Activated naive CD8-positive, alpha-beta T cell treated with anti-CD3 and anti-CD28 coated beads, Interleukin-2, amount 50 U/mL, for 16 hours (primary cell): Measurements from ENCODE around the gene PTPRO.

Experiments used
- DNase-seq: peaks from one replicate; pipeline ENCODE4 v3.0.0-alpha.2; 2020; ENCODE audit warnings: low read depth, low spot score

Gene PTPRO

DNA sequence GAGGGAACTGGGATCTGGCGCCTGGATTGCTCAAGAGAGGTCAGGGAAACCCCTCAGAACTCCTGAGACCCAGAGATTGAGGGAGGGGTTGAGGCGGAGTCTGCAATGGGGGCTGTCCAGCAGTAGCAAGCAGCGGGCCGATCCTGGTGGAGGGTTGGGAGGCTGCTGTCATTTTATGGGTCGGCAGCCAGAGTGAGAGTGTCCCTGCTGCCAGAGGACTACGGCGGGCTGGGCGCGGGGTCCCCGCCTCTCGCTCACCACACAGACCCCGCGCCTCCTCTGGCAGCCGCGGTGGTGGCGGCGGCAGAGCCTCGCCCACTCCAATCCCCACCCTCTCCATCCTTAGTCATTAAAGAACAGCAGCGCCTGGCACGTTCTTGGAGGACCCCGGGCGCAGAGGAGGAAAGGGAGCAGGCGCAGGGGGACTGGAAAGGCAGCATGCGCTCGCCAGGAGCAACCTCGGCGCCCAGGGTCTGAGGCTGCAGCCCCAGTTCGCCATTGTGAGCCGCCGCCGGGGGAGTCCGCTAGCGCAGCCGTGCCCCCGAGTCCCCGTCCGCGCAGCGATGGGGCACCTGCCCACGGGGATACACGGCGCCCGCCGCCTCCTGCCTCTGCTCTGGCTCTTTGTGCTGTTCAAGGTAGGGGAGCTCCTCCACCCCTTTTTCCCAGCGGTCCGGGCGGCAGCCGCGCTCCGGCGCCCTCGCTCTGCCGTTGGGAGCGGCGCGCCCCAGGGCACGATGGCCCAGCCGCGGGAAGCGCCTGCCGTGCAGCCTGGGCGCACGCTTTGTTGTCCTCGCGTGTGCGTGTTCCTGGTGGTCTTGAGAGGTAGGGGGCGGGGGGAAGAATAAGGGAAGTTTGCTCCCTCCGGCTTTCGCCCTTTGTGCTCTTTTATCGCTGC, at the start of gene PTPRO:
Gene PTPRO (plus strand): TSS at position 345 of the 898 bp plus-strand sequence.
- DNase-seq = no peak

DNA sequence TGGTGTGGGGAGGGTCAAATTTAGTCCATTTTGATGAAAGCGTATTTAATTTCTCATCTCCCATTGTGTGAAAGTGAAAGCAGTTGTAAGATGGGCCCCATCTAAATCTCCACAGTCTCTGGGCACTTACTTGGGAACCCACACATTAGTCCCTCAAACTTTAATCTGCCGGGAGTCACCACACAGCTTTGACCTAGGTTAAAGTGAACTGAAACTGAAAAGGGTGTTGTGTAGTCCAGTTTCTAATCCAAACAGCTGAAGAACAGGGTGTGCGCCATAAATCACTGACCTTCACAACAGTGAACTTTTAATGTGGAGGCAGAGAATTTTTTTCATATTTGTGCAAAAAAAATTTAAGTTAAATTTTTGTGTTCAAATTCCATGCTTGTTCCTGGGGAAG, 48.4 kb upstream of the PTPRO start:
- DNase-seq = no peak

GRCh38 chr12:15274561-15274967, 47.7 kb upstream of the PTPRO start:
- DNase-seq = no peak

- DNase-seq = no peak
Measured at GRCh38 chr12:15276088-15276698, 46.1 kb upstream of the PTPRO start.

DNA sequence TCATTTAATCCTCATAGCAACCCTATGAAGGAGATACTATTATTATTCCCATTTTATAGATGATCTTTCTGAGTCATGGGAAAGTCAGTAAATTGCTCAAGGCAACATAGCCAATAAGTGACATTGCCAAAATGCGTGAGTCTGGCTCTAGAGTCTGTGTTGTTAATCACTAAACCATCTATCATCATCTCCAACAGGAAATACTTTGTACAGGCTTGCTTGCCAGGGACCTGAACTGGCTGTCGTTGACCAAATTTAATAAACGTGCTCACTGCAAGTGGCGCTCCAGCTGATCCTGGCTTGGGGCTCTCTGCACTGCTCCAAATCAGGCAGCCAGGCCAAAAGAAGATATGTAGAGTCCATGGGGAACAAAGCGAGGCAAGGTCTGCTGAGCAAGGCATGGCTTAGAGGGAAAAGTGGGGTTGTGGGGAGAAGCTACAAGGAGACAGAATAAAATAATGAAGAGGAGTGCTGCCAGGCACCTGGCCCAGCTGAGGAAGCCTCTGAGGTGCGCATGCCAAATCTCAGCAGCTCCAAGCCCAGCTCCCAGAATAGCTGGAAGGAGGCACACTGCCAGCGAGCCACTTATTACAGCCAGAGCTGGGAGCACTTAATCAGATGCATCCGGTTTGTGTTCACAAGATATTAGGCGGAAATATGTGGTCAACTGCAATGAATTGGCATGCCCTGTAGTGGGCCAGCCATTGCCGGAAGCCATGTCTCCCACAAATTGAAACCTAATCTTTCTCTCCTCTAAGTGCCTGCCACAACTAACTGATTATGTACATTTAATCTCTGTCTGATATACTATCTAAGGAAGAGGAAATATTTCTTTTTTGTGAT, 43.3 kb upstream of the PTPRO start:
- no peak for DNase-seq

- DNase-seq = no peak
Measured at GRCh38 chr12:15280930-15281329, 41.4 kb upstream of the PTPRO start.

DNA sequence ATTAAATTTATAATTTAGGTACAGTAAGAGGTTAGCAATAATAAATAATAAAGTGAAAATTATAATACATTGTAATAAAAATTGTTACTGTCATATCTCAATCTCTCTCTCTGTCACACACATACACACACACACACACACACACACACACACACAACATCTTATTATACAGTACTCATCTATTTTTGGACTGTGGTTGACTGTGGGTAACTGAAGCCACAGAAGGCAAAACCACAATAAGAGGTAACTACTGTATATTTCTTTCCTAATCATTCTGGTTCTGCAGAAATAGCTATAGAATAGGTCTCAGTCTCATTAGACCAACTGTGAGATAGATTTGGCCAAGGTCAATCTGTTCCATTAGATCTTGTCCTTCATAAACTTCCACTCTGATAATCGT, 33.1 kb upstream of the PTPRO start:
- no peak for DNase-seq

GRCh38 chr12:15293731-15294130, 28.6 kb upstream of the PTPRO start:
- no peak for DNase-seq

DNA sequence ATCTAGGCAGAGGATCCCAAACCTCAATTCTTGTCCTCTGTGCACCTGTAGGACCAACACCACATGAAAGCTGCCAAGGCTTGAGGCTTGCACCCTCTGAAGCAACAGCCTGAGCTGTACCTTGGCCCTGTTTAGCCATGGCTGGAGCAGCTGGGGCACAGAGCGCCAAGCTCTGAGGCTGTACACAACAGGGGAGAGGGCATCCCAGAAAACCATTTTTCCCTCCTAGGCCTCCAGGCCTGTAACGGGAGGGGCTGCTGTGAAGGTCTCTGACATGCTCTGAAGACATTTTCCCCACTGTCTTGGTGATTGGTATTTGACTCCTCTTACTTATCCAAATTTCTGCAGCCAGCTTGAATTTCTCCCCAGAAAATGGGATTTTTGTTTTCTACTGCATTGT, 22.4 kb upstream of the PTPRO start:
- DNase-seq = no peak

DNA sequence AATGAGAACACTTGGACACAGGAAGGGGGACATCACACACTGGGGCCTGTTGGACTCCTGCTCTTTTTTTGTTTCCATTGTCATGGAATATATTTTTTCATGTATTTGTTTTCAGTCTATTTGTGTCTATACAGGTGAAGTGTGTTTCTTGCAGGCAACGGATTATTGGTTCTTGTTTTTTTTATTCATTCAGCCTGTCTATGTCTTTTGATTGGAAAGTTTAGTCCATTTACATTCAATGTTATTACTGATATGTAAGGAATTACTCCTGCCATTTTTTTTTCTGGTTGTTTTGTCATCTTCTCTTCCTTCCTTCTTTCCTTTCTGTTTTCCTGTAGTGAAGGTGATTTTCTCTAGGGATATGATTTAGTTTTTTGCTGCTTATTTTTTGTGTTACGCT, 18.0 kb upstream of the PTPRO start:
- no peak for DNase-seq

DNA sequence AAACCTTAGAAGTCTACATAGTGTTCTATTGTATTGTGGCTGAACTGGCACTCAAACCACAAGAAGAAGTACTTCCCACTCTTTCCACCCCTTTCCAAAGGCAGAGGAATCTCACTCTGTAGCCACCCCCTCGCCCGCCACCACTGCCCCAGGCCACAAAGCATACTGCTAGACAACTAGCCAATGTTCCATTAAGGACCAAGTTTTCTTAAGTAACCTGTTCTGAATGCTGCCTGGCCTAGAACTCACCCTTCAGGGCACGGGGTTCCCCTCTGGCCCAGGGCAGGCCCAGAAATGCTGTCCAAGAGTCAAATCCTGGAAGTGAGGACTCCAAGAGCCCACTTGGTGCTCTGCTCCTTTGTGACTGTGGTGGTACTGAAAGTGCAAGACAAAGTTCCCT, 15.7 kb upstream of the PTPRO start:
- DNase-seq = no peak

- DNase-seq = no peak
Measured at GRCh38 chr12:15307079-15307478, 15.2 kb upstream of the PTPRO start.

- DNase-seq = no peak
Measured at GRCh38 chr12:15318841-15319240, 3.5 kb upstream of the PTPRO start.

DNA sequence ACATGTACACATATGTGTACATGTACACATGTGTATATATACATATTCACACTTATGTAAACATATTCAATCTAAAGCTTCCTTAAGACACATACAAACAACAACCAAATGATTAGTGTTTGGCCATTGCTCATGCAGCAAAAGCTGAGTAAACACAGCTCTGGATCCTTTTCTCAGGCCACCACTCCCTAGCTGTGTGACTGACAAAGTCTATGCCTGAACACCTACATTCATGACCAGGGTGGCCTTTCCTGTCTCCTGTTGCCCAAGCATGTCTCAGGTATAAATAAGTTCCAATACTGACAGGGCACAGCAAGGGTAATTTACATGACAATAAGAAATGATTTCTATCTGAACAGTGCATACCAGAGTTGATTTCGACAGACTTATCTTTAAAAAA, 1.4 kb upstream of the PTPRO start:
- no peak for DNase-seq

DNA sequence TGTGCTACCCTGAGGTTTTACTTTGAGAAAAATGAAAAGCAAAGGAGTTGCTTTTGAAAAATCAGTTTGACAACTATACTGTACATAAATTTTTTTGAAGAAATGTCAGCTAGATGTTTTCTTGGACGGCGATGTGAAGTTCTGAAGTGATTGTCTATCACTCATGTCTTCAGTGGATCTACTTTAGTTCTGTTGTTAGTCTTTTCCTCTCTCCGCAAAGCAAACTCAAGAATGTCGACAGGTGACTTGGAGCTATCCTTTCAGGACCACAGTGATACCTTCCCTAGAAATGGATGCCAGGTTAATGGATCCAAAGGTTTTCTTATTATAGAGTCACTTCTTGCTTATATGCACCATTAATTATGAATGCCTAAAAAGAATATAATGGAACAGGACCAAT, 1.2 kb downstream of the PTPRO start:
- no peak for DNase-seq

DNA sequence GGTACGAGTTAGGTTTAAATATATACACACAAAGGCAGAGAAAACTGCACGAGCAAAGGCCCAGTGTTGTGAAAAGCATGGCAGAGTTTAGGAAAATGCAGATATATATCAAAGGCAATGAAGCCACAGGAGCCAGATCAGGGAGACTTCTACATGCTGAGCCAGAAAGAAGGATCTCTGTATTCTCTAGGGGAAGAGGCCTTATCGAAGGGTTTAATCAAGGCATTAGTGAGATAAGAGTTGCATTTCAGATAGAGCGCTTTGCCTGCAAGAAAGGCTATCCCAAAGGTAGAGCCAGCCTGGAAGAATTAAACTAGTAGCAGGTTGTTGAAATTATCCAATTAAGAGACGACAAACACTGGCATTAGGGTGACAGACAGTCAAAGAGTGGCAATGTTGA, 7.6 kb downstream of the PTPRO start:
- no peak for DNase-seq

DNA sequence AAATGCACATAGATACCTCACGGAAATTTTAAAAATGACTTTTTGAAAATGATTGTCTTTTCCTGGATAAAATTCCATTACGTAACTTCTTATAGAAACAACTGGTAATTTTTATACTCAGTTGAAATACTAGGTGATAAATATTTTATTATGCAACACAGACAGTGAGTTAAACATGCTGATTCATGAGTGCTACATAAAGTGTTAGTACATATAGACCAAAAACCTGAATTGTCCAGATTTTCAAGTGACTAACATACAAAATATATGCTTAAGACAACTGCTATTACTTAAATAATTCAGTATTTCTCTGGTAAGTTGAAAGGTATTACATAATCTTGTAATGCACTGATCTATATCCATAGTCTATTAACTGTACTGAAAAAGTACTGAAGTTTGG, 11.9 kb downstream of the PTPRO start:
- no peak for DNase-seq

DNA sequence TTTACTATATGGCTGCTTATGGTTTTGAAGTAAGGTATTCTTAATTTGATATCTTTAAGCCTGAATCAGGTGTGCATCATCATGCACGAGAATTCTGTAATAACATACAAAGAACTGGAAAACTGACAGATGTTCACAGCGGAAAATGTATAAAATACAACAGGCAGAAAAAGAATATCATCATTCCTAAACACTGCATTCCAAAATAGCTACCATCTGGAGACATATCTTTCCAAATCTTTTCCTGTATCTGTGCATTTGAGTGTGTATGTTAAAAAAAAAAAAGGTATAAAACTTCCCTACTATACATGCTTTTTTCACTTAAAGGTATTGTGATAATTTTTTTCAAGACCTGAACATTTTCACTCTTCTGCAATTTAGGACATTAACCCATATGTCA, 13.7 kb downstream of the PTPRO start:
- no peak for DNase-seq

GRCh38 chr12:15336768-15337553, 14.7 kb downstream of the PTPRO start:
- DNase-seq = no peak

- no peak for DNase-seq
Measured at GRCh38 chr12:15341371-15341770, 19.1 kb downstream of the PTPRO start.

DNA sequence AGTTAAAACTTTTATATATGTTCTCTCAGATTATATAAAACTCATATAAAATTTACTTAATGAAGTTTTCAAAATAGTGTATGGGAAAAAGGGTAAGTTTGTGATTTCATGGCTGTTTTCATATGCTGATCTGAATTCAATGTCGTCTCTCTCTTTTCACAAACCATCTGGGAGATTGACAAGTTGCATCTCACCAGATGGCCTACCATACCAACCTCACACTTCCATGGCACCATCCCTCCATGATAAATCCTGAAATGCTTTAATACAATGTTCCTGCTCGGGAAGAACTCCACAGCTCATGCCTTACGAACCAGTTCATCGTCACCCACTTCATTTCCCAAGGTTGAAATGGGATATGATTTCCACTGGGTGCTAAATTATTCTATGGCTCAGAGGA, 22.3 kb downstream of the PTPRO start:
- no peak for DNase-seq

GRCh38 chr12:15346488-15346887, 24.2 kb downstream of the PTPRO start:
- no peak for DNase-seq
